HAP-1 (cell line): Measurements from ENCODE around the gene NT5M.

Experiments
- DNase-seq, 2 experiments: peaks; one replicate each; pipeline ENCODE4 v3.0.0-alpha.2; 2016 to 2020; ENCODE audit warnings: low spot score in 2 of 2
- H3K27me3 ChIP-seq: fragments of 250-450 bp; sonication (Bioruptor Pico); 2 replicates; pipeline ENCODE4 v1.5.1; 2020; ENCODE audit warnings: low read depth, mild to moderate bottlenecking, moderate library complexity
- H3K36me3 ChIP-seq: fragments of 250-450 bp; sonication (Bioruptor Pico); replicated peaks from 2 replicates; pipeline ENCODE4 v1.5.1; 2020; ENCODE audit warnings: mild to moderate bottlenecking
- H3K4me1 ChIP-seq: fragments of 250-450 bp; sonication (Bioruptor Pico); 2 replicates; pipeline ENCODE4 v1.5.1; 2020; ENCODE audit warnings: mild to moderate bottlenecking
- H3K4me3 ChIP-seq: fragments of 250-450 bp; sonication (Bioruptor Pico); 2 replicates; pipeline ENCODE4 v1.5.1; 2020; ENCODE audit warnings: mild to moderate bottlenecking, moderate library complexity
- H3K9me3 ChIP-seq: fragments of 250-450 bp; sonication (Bioruptor Pico); 2 replicates; pipeline ENCODE4 v1.5.1; 2020; ENCODE audit warnings: mild to moderate bottlenecking, moderate library complexity
- in situ Hi-C: fragments of 300-500 bp; cut with MboI; formaldehyde crosslinking; loops from 3 replicates; pipeline ENCODE4 v1.14.3; 2020; ENCODE audit warnings: low sequenced_read_pairs, inconsistent platforms, mixed read lengths

Gene NT5M

GRCh38 chr17:17350491-17351355, 47.5 kb downstream of the NT5M start:
- H3K4me3 ChIP-seq = no peak overlapping the region
- H3K27me3 ChIP-seq = no peaks in the 10 kb centered on the region
- H3K36me3 ChIP-seq = no peaks in the 10 kb centered on the region
- no peaks in the 10 kb centered on the region for H3K9me3 ChIP-seq
- no peaks in the 10 kb centered on the region; the same call in 1 of the 2 replicates for H3K4me1 ChIP-seq
- in situ Hi-C loops = loop anchor here (10.0 kb wide), 1 partner anchor 214 kb away; no protein-coding TSS in a partner anchor
- DNase-seq = no peak

DNA sequence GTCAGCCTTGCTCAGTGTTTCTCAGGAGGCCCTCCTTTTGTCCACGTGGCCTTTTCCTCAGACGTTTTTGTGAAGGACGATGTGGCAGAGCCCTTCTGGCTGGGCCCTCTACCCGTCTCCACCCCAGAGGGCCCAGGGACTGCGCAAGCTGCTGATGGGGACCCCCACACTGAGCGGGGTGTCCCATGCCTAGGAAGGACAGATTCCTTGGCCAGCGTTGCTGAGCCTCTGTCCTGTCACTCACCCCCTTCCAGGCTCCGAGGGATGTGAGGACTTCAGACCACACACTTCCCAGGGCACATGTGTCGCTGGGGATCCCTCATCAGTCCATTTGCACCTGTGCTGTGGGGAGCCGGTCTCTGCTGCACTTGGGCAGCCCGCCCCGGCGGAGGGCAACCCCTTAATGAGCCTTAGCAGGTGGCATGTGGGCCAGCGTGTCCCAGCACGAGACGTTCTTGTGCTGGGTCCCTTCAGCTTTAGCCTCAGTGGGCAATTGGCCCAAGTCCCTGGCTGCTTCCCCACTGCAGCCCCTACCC, 48.3 kb downstream of the NT5M start:
- DNase-seq = no peak
- in situ Hi-C loops = loop anchor here (10.0 kb wide), 1 partner anchor 213 kb away; no protein-coding TSS in a partner anchor
- no peaks in the 10 kb centered on the region for H3K9me3 ChIP-seq
- H3K27me3 ChIP-seq = no peaks in the 10 kb centered on the region
- H3K4me3 ChIP-seq = no peak overlapping the region
- H3K4me1 ChIP-seq = no peaks in the 10 kb centered on the region; the same call in 1 of the 2 replicates
- H3K36me3 ChIP-seq = no peaks in the 10 kb centered on the region

DNA sequence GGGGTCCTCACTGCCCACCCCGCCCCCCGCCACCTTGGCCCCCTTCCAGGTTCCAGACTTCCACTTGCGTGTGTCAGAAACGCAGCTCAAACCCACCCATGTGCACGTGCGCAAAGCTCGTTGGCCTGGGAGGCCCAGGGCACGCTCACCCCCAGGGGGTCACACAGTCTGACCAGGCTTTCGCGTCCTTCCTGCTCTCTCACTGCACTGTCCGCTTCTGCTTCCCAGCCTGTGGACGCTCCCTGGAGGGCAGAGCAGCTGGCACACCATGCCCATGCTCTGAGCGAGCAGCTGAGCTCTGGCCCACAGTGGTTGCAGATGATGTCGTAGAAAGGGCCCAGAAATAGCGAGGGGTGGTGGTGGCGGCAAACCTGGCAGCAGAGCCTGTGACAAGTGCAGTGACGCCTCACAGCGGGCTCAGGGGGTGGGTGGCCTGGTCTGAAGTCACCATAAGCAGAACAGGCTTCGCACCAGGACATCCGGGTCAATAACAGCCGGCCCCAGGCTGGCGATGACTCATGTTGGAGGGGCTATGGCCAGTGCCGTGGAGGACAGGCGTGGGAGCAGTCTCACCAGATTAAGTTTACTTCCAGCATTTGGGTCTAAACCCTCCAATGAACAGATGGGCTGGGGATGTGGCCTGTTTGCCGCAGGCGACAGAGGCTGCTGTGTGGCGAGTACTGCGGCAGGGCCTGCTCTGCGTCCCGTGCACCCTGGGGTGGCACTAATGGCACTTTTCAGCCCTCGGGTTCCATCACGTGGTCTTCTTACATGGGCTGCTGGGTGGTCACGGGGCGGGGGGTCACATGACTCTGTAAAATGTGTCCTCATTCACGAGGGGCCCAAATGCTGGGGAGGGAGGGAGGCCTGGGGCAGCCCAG, 49.0 kb downstream of the NT5M start:
- in situ Hi-C loops = loop anchor here (10.0 kb wide), 1 partner anchor 213 kb away; no protein-coding TSS in a partner anchor
- no peaks in the 10 kb centered on the region for H3K36me3 ChIP-seq
- no peaks in the 10 kb centered on the region for H3K9me3 ChIP-seq
- DNase-seq = no peak
- no peaks in the 10 kb centered on the region; the same call in 1 of the 2 replicates for H3K4me1 ChIP-seq
- no peak overlapping the region for H3K4me3 ChIP-seq
- no peaks in the 10 kb centered on the region for H3K27me3 ChIP-seq

- Histone ChIP-seq H3K9me3 (no peaks in the 10 kb centered on the region), H3K4me1 (no peaks in the 10 kb centered on the region; the same call in 1 of the 2 replicates), H3K36me3 (no peaks in the 10 kb centered on the region), H3K4me3 (no peak overlapping the region), H3K27me3 (no peaks in the 10 kb centered on the region)
- no peak for DNase-seq
- in situ Hi-C loops = loop anchor here (10.0 kb wide), 1 partner anchor 212 kb away; no protein-coding TSS in a partner anchor
These were observed 49.9 kb downstream of the NT5M start for GRCh38 chr17:17352836-17353624.

DNA sequence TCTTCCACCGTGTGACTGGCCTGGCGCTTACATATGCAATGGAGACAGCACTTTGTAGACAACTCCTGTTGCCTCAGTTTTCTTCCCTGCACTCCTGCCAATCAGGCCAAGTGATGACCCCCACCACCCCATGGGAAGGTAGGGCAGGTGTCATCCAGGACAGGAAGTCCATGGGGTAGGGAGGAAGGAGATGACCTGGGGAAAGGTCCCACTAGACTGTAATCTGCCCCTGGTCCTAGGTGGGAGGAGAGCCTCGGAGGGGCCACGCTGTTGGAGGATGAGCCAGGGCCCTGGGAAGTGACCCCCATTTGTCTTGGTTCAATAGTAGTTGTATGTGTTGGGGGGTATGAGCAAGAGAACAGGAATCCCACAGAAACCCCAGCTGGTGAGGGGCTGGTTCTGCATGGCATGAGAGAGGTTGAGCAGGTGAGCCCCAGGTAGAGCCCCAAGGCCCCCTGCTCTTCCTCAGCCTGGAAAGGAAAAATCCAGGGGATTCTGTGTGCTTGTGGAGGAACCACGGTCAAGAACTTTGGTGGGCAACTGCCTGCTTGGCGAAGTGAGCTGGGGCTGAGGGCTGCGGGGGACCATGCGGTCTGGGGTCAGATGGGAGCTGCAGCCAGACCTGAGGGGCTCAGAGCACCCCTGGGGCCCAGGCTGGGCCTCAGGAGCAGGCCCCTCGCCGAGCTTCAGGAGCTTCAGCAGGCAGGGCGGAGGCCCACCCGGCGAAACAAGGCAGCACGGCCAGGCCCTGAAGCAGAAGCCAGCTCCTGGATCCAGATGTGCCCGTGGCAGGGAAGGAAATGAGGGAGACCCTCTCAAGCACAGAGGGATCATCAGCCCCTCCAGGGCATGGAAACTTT, 50.7 kb downstream of the NT5M start:
- H3K4me3 ChIP-seq = no peak overlapping the region
- no peaks in the 10 kb centered on the region; the same call in 1 of the 2 replicates for H3K4me1 ChIP-seq
- in situ Hi-C loops = loop anchor here (10.0 kb wide), 1 partner anchor 211 kb away; no protein-coding TSS in a partner anchor
- no peaks in the 10 kb centered on the region for H3K9me3 ChIP-seq
- DNase-seq = no peak
- H3K36me3 ChIP-seq = no peaks in the 10 kb centered on the region
- no peaks in the 10 kb centered on the region for H3K27me3 ChIP-seq

- Histone ChIP-seq H3K36me3 (no peaks in the 10 kb centered on the region), H3K9me3 (peaks cover 6% of the 10 kb centered on the region; the same call in 1 of the 2 replicates), H3K4me3 (no peak overlapping the region), H3K27me3 (no peaks in the 10 kb centered on the region; the same call in 1 of the 2 replicates), H3K4me1 (no peaks in the 10 kb centered on the region; the same call in 1 of the 2 replicates)
- peak; percentile 66 to 88 for DNase-seq
- in situ Hi-C loops = loop anchor here (5.0 to 10.0 kb wide), 3 partner anchors 143 to 288 kb away; partner anchors contain the start of gene RASD1
These were observed 51.6 kb downstream of the NT5M start for GRCh38 chr17:17354560-17355349.

- H3K27me3 ChIP-seq = no peaks in the 10 kb centered on the region; the same call in 1 of the 2 replicates
- peaks cover 10% of the 10 kb centered on the region; the same call in 1 of the 2 replicates for H3K9me3 ChIP-seq
- DNase-seq = no peak
- H3K4me1 ChIP-seq = no peaks in the 10 kb centered on the region; the same call in 1 of the 2 replicates
- H3K36me3 ChIP-seq = no peaks in the 10 kb centered on the region
- H3K4me3 ChIP-seq = no peak overlapping the region
- in situ Hi-C loops = loop anchor here (5.0 to 10.0 kb wide), 3 partner anchors 142 to 287 kb away; partner anchors contain the start of gene RASD1
These were observed 52.3 kb downstream of the NT5M start for GRCh38 chr17:17355426-17355825.

GRCh38 chr17:17356149-17356930, 53.2 kb downstream of the NT5M start:
- Histone ChIP-seq H3K36me3 (no peaks in the 10 kb centered on the region), H3K4me1 (no peaks in the 10 kb centered on the region; the same call in 1 of the 2 replicates), H3K4me3 (no peak overlapping the region), H3K27me3 (no peaks in the 10 kb centered on the region; the same call in 1 of the 2 replicates), H3K9me3 (peaks cover 10% of the 10 kb centered on the region; the same call in 1 of the 2 replicates)
- peak; percentile 66 to 86 for DNase-seq
- in situ Hi-C loops = loop anchor here (5.0 to 10.0 kb wide), 3 partner anchors 141 to 286 kb away; partner anchors contain the start of gene RASD1

GRCh38 chr17:17356931-17357270, 53.7 kb downstream of the NT5M start:
- peaks cover 10% of the 10 kb centered on the region; the same call in 1 of the 2 replicates for H3K9me3 ChIP-seq
- H3K4me1 ChIP-seq = no peaks in the 10 kb centered on the region; the same call in 1 of the 2 replicates
- H3K4me3 ChIP-seq = no peak overlapping the region
- H3K27me3 ChIP-seq = no peaks in the 10 kb centered on the region; the same call in 1 of the 2 replicates
- in situ Hi-C loops = loop anchor here (5.0 to 10.0 kb wide), 3 partner anchors 140 to 285 kb away; partner anchors contain the start of gene RASD1
- H3K36me3 ChIP-seq = no peaks in the 10 kb centered on the region
- no peak for DNase-seq

DNA sequence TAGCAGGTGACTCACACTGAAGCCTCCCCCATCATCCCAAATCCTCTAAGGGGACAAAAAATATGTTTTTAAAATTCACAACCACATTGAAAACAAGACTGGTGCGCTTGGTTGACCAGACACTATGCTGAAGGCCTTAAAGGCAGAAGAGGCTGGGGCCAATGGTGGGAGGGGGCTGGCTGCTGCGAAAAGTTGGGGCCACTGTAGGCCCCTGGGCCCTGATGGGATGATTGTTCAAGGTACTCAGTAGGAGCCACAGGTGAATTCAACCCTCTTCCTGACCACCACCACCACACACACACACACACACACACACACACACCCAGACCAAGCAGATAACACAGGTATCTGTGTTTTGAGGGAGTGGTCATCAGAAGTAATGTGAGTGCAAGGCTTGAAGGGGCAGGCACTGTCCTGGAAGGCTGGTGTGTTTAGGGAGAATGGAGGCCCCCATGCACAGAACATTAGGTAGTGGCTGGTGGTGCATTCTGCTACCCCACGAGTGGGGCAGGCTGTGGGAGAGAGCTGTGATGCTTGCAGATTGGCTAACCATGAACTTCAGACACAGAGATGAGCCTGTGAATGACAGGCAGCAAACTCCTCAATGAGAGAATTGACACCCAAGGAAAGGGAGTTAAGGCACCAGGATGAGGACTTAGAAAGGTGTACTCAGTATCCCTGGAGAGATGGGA, 55.0 kb downstream of the NT5M start:
- peaks cover 10% of the 10 kb centered on the region; the same call in 1 of the 2 replicates for H3K9me3 ChIP-seq
- no peaks in the 10 kb centered on the region; the same call in 1 of the 2 replicates for H3K4me1 ChIP-seq
- H3K36me3 ChIP-seq = no peaks in the 10 kb centered on the region
- DNase-seq = no peak
- no peaks in the 10 kb centered on the region; the same call in 1 of the 2 replicates for H3K27me3 ChIP-seq
- in situ Hi-C loops = loop anchor here (5.0 to 10.0 kb wide), 3 partner anchors 139 to 284 kb away; partner anchors contain the start of gene RASD1
- no peak overlapping the region for H3K4me3 ChIP-seq
